GM12801 (cell line): ENCODE results near the gene CA9.

ENCODE experiments used
- TF ChIP-seq, protein P1 (sequence below): IDR thresholded peaks from one replicate; pipeline ENCODE4 v1.5.1; 2011; ENCODE audit warnings: control low read depth; ENCODE audit not compliant: insufficient read length; ENCODE audit errors: extremely low read depth

Gene CA9

DNA sequence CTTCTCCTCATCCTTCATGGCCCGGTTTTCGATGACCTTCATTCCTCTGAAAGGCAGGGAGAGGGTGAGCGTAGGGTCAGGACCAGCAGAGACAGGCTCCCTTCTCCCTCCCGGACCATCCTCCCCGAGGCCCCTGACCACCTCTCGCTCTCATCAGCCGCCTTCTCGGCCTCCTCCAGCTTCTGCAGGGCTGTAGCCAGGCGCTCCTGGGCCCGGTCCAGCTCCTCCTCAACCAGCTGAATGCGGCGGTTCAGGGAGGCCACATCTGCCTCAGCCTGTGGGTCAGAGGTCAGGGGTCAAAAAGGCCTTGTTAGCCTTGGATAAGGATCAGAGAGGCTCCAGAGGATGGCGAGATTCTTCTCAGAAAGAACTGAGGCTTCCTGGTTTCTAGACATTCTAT is 11.8 kb downstream of the CA9 start:
- TF ChIP-seq, protein P1, sequence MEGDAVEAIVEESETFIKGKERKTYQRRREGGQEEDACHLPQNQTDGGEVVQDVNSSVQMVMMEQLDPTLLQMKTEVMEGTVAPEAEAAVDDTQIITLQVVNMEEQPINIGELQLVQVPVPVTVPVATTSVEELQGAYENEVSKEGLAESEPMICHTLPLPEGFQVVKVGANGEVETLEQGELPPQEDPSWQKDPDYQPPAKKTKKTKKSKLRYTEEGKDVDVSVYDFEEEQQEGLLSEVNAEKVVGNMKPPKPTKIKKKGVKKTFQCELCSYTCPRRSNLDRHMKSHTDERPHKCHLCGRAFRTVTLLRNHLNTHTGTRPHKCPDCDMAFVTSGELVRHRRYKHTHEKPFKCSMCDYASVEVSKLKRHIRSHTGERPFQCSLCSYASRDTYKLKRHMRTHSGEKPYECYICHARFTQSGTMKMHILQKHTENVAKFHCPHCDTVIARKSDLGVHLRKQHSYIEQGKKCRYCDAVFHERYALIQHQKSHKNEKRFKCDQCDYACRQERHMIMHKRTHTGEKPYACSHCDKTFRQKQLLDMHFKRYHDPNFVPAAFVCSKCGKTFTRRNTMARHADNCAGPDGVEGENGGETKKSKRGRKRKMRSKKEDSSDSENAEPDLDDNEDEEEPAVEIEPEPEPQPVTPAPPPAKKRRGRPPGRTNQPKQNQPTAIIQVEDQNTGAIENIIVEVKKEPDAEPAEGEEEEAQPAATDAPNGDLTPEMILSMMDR: no peak

DNA sequence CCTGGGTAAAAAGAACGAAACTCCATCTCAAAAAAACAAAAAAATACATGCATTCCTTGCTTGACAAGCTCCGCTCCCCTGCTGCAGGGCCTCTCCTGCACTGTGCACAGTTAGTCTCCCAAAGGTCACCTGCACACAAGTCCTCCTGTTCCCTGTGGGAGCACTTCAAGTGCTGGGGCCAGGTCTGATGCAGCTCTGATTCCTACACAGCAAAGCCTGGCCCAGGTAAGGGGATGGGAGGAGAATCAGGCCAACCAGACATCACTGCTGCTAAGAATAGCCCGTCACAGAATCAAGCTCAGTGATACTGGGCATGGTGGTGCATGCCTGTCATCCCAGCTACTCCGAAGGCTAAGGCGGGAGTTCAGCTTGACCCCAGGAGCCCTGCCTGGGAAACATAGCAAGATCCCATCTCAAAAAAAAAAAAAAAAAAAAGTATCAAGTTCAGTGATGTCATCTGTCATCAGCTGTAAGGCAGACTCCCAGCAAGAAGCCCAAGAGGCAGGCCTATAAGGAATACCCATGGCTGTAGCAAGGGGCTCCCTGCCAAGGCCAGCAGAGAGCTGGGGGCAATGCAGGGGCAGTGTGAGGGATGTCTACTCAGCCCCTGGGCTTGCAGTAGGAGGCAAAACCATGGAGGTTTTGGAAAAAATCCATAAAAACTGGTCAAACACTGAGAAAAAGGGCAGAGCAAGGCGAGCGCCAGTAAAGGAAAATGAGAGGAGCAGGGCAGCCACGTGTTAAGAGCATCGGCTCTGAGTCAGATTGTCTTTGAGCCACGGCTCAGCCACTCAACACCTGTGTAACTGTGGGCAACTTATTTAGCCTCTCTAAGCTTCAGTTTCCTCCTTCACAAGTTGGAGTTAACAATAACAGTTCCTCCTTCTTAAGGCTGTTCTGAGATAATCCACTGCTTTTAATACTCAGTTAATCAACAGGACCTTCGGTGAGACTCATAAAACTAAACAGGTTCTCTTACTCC is 12.8 kb downstream of the CA9 start:
- TF ChIP-seq, protein P1: no peak

- TF ChIP-seq, protein P1: no peak
Observed at GRCh38 chr9:35687306-35687705, 13.6 kb downstream of the CA9 start.

DNA sequence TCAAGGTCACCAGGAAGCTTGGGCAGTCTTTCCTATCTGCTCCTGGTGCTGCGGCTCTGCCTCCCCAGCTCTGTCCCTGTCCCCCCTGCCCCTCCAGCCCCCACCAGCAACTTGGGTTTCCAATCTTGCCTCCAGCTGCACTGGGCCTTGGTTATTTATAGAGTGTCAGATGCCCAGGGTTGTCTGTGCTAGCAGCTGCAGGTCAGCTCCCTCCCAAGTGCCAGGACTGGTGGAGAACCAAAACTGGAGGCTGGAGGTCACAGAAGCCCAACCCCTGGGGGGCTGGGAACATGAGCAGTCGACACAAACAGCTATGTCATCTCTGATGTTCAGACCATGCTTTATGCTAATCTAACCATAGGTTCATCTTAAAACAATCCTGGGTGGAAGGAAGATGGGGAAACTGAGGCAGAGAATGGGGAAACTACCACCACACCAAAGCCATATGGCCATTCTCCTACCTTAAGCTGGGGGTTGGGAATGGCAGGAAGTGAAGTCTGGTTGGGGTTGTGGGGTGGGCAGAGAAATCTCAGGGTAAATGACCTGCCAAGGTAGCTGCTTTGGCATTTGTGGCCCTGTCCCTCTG is 14.3 kb downstream of the CA9 start:
- TF ChIP-seq, protein P1: no peak

DNA sequence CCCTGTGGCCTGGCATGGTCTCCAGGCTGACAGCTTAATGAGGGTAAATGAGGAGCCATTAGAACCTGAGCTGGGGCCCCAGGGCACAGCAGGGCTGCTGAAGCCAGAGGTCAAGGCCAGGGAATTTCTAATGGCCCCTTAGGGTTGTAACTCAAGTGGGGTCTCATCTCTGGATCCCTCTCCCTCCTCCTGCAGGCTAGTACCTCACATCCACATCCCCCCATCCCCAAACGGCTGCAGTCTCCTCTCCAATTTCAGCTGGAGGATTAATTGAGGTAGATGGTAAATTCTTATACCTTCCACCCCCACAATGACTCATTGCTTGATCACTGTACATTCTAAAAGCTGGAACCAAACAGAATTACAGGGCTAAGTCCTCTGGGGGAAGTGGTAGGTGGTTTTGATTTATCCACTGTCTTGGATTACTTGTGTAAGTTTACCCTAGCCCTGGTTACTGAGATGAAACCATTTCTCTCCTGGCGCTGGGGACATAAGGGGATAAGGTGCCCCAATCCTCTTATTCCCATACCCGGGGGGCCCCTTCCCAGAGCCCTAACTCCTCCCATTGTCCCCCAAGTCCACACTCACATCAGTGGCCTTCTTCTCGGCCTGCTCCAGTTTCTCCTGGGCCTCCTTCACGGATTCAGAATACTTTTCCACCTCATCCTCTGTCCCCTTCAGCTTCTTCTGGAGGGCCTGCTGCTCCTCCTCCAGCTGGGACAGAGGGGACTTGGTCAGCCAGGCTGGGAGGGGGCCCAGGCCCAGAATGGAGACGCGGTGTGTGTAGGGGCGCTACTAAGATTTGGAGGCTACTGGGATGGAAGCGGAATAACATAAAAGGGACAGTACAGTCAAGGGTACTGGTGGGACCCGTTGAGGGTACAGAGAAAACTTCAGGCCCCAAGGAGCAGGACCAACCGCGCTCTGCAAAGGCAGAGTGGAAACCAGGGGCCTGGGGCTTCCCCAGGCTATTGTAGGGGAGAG is 15.1 kb downstream of the CA9 start:
- TF ChIP-seq, protein P1: no peak

- TF ChIP-seq, protein P1: no peak
Observed at GRCh38 chr9:35689542-35690293, 16.0 kb downstream of the CA9 start, which contains the start of gene TPM2. Gene TPM2, minus strand, starts transcription at chr9:35689925. Its CDS starts 108 bp downstream, at chr9:35689817.
